Thyroid gland (tissue), 4 donors: ENCODE data around the gene ARFGEF2. TPM values are rescaled to one million over a fixed set of nuclear protein-coding genes. Genes with fewer than 3 reads are reported as not detected.

Experiments used
- DNase-seq, 2 donors: peaks; one replicate each; pipeline ENCODE4 v3.0.0-alpha.2; 2019
- H3K27ac ChIP-seq, 3 donors: fragments of 200-600 bp; sonication (generic); 1 replicate in 2 of 3; 2 replicates in 1 of 3; pipeline ENCODE4 v1.5.1; 2016 to 2019; ENCODE audit warnings: mild to moderate bottlenecking in 1 of 3, moderate library complexity in 1 of 3
- H3K27me3 ChIP-seq: fragments of 200-600 bp; sonication (generic); one replicate; pipeline ENCODE4 v1.5.1; 2019
- H3K36me3 ChIP-seq, 2 donors: fragments of 200-600 bp; sonication (generic); one replicate each; pipeline ENCODE4 v1.5.1; 2016 to 2019
- H3K4me1 ChIP-seq, 2 donors: fragments of 200-600 bp; sonication (generic); one replicate each; pipeline ENCODE4 v1.5.1; 2017 to 2019
- H3K4me3 ChIP-seq, 3 donors: fragments of 200-600 bp; sonication (generic); replicated peaks in 1 of 3; 1 replicate in 2 of 3; 2 replicates in 1 of 3; pipeline ENCODE4 v1.5.1; 2016; ENCODE audit warnings: mild to moderate bottlenecking in 1 of 3
- H3K9me3 ChIP-seq: fragments of 200-600 bp; sonication (generic); one replicate; pipeline ENCODE4 v1.5.1; 2017
- CTCF ChIP-seq, 6 experiments: fragments of 200-600 bp in 3 of 6; fragments of 450-650 bp in 3 of 6; sonication (generic) in 3 of 6; IDR thresholded peaks; one replicate each; pipeline ENCODE4 v1.5.1; 2016 to 2019; ENCODE audit warnings: antibody characterized with exemption in 6 of 6, mild to moderate bottlenecking in 2 of 6, inconsistent platforms in 1 of 6, moderate library complexity in 1 of 6
- POLR2A ChIP-seq, 2 donors: fragments of 450-650 bp; IDR thresholded peaks; one replicate each; pipeline ENCODE4 v1.6.1; 2017; ENCODE audit warnings: antibody characterized with exemption in 2 of 2, mild to moderate bottlenecking in 2 of 2, moderate library complexity in 1 of 2
- WGBS, 2 donors: methylation state at CpG; one replicate each; pipeline ENCODE4 v1.1.5; 2017; 5-methylcytosine and 5-hydroxymethylcytosine counted together
- intact Hi-C: fragments of 100-400 bp; cut with DNase I; formaldehyde crosslinking; loops from one replicate; pipeline ENCODE4 v1.15.1; 2023
- total RNA-seq, 4 donors: library from RNA; depleted of rRNA; stranded (reverse); fragments of >200 nt; gene quantifications; one replicate each; pipeline ENCODE4 v1.2.3, GENCODE V29; 2016

Gene ARFGEF2
- total RNA-seq, 4 donors from 2014 or later = 92.3 to 131 (median 101) TPM

GRCh38 chr20:48892049-48892470, 29.5 kb upstream of the ARFGEF2 start:
- H3K9me3 ChIP-seq = no peaks in the 10 kb centered on the region
- no peaks in the 10 kb centered on the region for H3K4me1 ChIP-seq
- H3K27me3 ChIP-seq = no peaks in the 10 kb centered on the region
- H3K27ac ChIP-seq = no peak overlapping the region
- no peak for DNase-seq
- intact Hi-C loops = no loop called here
- no peak for TF ChIP-seq POLR2A (IDR thresholded peaks at IDR 0.05)
- no peak for TF ChIP-seq CTCF (IDR thresholded peaks at IDR 0.05)
- 61 to 69% methylated on average over 3 of the region's 3 CpGs for WGBS, 2 donors
- H3K4me3 ChIP-seq = no peak overlapping the region
- no peaks in the 10 kb centered on the region for H3K36me3 ChIP-seq

- H3K9me3 ChIP-seq = no peaks in the 10 kb centered on the region
- no peak for DNase-seq
- H3K27me3 ChIP-seq = no peaks in the 10 kb centered on the region
- no peak overlapping the region for H3K4me3 ChIP-seq
- intact Hi-C loops = no loop called here
- no peaks in the 10 kb centered on the region for H3K4me1 ChIP-seq
- WGBS, 2 donors = 86 to 89% methylated on average over 2 of the region's 2 CpGs
- TF ChIP-seq CTCF (IDR thresholded peaks at IDR 0.05) (no peak), POLR2A (IDR thresholded peaks at IDR 0.05) (no peak)
- no peak overlapping the region for H3K27ac ChIP-seq
- H3K36me3 ChIP-seq = no peaks in the 10 kb centered on the region
Observed at GRCh38 chr20:48892891-48893290, 28.6 kb upstream of the ARFGEF2 start.

GRCh38 chr20:48893374-48893773, 28.1 kb upstream of the ARFGEF2 start:
- H3K4me3 ChIP-seq = no peak overlapping the region
- no peak for DNase-seq
- H3K27ac ChIP-seq = no peak overlapping the region
- TF ChIP-seq CTCF (IDR thresholded peaks at IDR 0.05) = no peak
- no peak for TF ChIP-seq POLR2A (IDR thresholded peaks at IDR 0.05)
- H3K27me3 ChIP-seq = no peaks in the 10 kb centered on the region
- no peaks in the 10 kb centered on the region for H3K9me3 ChIP-seq
- intact Hi-C loops = no loop called here
- no peaks in the 10 kb centered on the region for H3K4me1 ChIP-seq
- H3K36me3 ChIP-seq = no peaks in the 10 kb centered on the region

GRCh38 chr20:48897305-48898010, 24.1 kb upstream of the ARFGEF2 start:
- WGBS, 2 donors = 78 to 84% methylated on average over 4 of the region's 4 CpGs
- no peak for DNase-seq
- intact Hi-C loops = no loop called here
- no peak overlapping the region for H3K27ac ChIP-seq
- TF ChIP-seq CTCF (IDR thresholded peaks at IDR 0.05) = no peak
- no peaks in the 10 kb centered on the region for H3K4me1 ChIP-seq
- no peaks in the 10 kb centered on the region for H3K9me3 ChIP-seq
- no peaks in the 10 kb centered on the region for H3K36me3 ChIP-seq
- no peak overlapping the region for H3K4me3 ChIP-seq
- H3K27me3 ChIP-seq = no peaks in the 10 kb centered on the region

- intact Hi-C loops = no loop called here
- 58 to 72% methylated on average over 10 of the region's 10 CpGs for WGBS, 2 donors
- peak in 1 of 2 donors; percentile 29 for DNase-seq
- Histone ChIP-seq H3K36me3 (no peaks in the 10 kb centered on the region), H3K27me3 (no peaks in the 10 kb centered on the region), H3K9me3 (no peaks in the 10 kb centered on the region), H3K4me1 (no peaks in the 10 kb centered on the region), H3K27ac (no peak overlapping the region), H3K4me3 (no peak overlapping the region)
- TF ChIP-seq POLR2A (IDR thresholded peaks at IDR 0.05) = no peak
- no peak for TF ChIP-seq CTCF (IDR thresholded peaks at IDR 0.05)
Observed at GRCh38 chr20:48898210-48898609, 23.3 kb upstream of the ARFGEF2 start.
